GM20431 (cell line): Measurements from ENCODE around the gene UBXN4.

Source experiments
- in situ Hi-C: fragments of 300-500 bp; cut with MseI, MboI; formaldehyde crosslinking; loops from one replicate; pipeline ENCODE4 v1.15.0; 2020; ENCODE audit warnings: low sequenced_read_pairs; ENCODE audit not compliant: unreplicated experiment

UBXN4 gene

DNA sequence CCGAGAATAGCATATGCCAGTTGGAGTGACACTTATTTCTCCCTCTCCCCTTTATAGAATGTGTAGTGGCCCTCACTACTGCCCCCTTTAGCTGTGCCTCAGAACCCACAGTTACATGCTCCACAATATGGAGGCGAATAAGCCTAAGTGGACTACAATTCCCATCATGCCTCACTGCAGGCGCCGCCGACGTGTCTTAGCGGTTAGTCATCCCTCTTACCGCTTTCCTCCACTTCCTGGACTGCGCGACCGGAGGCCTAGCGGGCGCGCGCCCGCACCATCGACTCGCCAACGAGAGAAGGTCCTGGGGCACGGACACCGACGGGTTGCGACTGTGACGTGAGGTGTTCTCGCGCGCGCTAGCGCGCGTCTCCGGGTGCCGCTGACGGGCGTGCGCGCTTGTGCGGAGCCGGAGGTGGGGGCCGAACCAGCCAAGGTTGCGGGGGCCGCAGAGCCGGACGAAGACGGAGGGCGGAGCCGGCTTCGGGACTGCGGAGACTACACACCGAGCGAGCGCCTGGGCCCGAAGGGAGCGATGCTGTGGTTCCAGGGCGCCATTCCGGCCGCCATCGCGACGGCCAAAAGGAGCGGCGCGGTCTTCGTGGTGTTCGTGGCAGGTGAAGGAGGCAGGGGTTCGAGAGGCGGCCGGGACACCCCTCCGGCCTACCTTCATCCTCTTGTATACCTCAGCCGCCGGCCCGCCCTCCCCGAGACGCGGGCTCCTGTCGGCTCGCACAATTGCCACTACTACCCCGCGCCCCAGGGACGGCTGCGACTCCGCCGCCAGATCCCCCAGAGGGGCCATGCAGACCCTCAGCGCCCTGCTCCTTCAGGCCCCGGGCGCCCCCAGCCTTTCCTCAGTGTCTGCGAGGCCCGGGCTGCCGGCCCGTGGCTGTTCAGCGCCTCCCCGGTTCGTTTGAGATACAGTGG, at the start of gene UBXN4:
UBXN4 (plus strand) TSS at position 461 of the 930 bp plus-strand sequence; CDS start at position 536, 75 bp downstream.
- in situ Hi-C loops, result no loop called here

DNA sequence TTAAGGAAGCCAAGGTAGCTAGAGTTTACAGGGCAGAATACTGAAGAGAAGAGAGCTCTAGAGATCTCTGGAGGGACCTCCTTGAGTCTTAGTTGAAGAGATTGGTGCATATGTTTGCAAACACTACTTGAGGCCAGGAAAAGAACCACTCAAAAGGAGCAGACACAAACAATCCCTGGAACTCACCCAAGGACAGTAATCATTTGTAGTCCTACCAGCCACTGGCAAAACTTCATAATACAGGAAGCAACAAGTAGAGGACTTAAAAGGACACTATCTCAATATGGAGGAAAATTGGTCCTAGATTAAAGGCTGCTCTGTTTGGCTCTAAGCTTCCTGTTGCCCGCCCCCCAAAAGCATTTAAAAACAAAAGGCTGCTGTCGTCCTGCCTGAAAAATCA, 46.9 kb upstream of the UBXN4 start:
- in situ Hi-C loops, result no loop called here

DNA sequence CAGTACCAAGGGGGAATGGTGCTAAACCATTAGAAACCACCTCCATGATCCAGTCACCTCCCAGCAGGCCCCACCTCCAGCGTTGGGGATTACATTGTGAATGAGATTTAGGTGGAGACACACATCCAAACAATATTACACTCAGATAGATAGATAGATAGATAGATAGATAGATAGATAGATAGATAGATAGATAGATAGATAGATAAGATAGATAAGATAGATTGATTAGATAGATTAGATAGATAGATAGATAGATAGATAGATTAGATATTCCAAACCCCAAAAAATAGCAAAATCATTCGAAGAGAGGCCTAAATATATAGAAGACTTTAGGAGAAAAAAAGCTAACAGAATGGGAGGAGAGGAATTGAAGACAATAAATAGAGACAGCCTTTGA, 42.8 kb upstream of the UBXN4 start:
- in situ Hi-C loops, result no loop called here

GRCh38 chr2:135701442-135701841, 40.2 kb upstream of the UBXN4 start:
- in situ Hi-C loops, result loop anchor here (25.0 kb wide), 2 partner anchors 239 to 689 kb away; no protein-coding TSS in a partner anchor

DNA sequence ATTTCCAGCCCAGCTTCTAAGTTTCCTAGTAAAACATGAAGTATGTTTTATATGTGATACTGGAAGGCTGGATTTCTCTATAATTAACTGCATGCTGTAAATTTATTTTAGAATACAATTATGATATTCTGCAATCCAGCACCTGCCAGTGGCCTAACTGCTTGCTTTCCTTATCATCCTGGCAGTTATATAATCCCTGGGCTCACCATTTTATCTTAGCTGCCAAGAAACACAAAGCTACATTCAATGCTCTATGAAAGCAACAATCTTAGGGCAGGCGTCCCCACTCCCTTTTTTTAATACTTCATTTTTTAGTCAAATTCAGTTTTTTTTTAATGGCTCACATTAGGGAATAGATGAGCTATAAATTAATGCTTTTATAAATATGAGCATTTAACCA, 38.4 kb upstream of the UBXN4 start:
- in situ Hi-C loops, result loop anchor here (25.0 kb wide), 2 partner anchors 241 to 691 kb away; no protein-coding TSS in a partner anchor

- in situ Hi-C loops, result loop anchor here (25.0 kb wide), 2 partner anchors 242 to 692 kb away; no protein-coding TSS in a partner anchor
These were observed 37.6 kb upstream of the UBXN4 start for GRCh38 chr2:135704075-135704474.

DNA sequence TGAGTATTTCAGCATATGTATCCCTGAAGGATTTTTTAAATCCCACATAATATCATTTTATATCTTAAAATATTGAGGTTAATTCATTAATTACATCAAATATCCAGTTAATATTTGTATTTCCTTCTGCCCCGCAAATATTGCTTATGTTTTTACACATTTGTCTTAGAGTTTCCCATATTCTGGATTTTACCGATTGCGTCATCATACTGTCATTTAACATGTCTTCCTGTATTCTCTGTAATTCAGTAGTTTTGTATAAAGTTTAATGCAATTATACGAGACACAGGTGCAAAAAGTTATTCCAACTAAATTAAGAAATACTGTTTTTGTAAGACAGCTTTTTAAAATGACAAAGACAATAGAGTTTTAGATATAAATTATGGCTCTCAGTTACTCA, 33.5 kb upstream of the UBXN4 start:
- in situ Hi-C loops, result loop anchor here (25.0 kb wide), 2 partner anchors 246 to 696 kb away; no protein-coding TSS in a partner anchor

- in situ Hi-C loops, result loop anchor here (25.0 kb wide), 2 partner anchors 248 to 698 kb away; no protein-coding TSS in a partner anchor
These were observed 31.7 kb upstream of the UBXN4 start for GRCh38 chr2:135709992-135710391.

DNA sequence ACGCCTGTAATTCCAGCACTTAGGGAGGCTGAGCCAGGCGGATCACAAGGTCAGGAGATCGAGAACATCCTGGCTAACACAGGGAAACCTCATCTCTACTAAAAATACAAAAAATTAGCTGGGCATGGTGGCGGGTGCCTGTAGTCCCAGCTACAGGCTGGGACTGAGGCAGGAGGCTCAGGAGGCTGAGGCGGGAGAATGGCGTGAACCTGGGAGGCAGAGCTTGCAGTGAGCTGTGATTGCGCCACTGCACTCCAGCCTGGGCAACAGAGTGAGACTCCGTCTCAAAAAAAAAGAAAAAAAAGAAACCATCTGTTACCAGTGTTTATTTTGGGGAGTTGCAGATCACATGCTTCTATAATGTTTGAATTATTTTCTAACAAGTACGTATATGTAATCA, 26.6 kb upstream of the UBXN4 start:
- in situ Hi-C loops, result loop anchor here (25.0 kb wide), 2 partner anchors 253 to 703 kb away; no protein-coding TSS in a partner anchor

DNA sequence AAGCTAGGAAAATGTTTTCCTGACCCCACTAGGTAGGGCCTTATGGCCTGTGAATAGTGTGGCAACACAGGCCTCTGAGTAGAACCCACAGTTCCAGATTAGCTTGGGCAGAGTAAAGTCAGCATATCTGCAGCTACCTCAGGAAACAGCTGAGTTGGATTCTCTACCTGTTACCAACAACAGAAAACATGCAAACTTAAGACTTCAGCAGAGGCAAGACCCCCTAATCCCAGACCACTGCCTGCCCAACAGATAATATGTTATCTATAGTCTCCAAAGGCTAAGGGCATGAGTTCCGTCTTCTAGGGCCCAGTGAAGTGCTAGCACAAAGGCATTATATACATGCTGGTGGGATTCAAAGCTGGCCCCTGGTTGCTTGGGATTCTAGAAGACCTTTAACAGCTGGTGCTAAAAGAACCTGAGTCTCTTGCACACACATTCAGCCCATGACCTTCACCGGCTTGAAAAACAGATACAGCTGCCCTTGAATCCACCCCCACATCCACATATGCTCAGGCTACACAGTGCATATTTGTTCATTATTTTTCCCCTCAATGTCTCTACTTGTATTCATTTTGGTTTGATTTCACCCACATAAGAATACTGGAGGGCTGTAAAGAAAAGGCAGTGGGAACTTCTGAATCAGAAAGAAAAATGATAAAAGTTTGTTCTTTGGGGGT, 13.5 kb upstream of the UBXN4 start:
- in situ Hi-C loops, result no loop called here

GRCh38 chr2:135732561-135732960, 9.1 kb upstream of the UBXN4 start:
- in situ Hi-C loops, result no loop called here

- in situ Hi-C loops, result no loop called here
These were observed 8.6 kb upstream of the UBXN4 start for GRCh38 chr2:135733045-135733444.

DNA sequence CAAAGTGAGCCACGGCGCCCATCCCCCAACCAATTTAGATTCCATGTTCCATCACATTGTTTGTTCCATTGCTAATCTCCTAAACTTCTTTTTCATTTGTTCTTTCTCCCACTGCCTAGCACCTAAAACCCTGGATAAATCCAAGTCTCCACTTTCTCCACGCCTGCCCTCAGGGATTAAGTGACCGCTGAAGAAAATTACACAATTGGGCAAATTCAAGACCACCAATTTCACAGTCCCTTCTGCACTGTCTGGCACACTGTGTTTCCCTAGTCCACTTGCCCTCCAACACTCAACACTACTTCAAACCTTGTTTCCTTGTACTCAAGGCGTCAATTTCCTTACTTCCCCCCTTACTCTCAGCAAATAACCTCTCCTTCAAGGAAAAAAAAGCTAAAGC, 5.1 kb upstream of the UBXN4 start:
- in situ Hi-C loops, result no loop called here

GRCh38 chr2:135740206-135740605, 1.4 kb upstream of the UBXN4 start:
- in situ Hi-C loops, result no loop called here

DNA sequence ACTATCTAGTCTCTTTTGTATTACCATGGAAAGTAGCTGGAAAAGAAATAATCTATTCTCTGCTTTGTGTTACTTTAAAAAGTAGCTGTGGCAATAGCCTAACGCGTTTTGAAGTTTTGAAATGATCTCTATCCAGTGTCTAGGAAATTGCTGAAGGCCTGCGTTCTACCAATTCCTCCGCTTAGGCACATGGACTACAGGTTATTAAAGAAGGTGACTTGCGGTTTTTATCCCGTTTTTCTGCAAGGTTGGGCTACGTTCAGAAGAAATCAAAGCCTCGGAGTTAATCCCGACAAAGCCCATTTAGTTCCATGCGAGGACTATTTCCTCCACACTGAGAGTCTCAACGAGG, 636 bp upstream of the UBXN4 start:
- in situ Hi-C loops, result no loop called here

DNA sequence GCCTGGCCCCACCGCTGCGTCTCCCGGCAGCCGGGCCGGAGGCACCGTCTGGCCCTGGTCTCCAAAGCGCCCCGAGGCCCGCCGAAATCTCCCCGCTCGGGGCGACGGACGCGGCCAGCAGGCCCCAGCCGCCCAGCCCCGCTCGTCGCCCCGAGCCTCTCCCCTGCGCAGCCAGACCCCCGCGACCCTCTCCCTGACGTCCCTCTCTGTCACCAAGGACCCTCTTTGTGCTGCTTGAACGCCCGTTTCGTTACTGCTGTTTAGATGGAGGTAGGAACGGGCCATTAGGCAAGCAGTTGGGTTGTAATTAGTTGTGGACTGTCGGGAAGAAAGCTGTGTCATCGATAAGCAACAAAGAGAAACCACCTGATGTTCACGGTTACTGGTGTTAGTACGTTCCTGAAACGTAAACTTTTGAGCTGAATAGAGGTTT, 686 bp downstream of the UBXN4 start:
- in situ Hi-C loops, result no loop called here

- in situ Hi-C loops, result no loop called here
These were observed 2.2 kb downstream of the UBXN4 start for GRCh38 chr2:135743860-135744259.

DNA sequence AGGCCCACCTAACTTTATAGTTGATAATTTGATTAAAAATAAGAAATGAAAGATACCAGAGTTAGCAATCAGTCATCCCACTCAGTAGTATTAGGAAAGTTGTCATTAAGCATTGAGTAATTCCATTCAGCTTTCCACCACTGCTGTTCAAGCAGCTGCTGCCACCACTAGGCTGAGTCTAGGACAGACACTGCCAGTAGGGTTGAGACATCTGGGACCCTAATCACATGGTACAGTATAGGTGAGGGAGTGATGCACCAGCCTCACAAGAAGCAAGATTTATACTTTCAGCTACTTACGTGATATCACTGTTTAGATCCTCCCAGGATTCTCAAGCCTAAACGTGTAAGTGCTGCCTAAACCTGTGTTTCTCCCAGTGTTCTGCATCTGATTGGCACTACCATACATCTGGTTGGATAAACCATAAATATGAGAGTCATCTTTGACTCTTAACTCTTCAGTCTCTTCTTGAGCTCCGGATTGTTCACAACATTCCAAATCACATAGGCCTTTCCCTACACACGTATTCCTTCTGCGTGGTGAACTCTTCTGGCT, 3.2 kb downstream of the UBXN4 start:
- in situ Hi-C loops, result no loop called here

GRCh38 chr2:135745545-135745944, 3.9 kb downstream of the UBXN4 start:
- in situ Hi-C loops, result no loop called here

- in situ Hi-C loops, result no loop called here
These were observed 13.9 kb downstream of the UBXN4 start for GRCh38 chr2:135755573-135755972.

DNA sequence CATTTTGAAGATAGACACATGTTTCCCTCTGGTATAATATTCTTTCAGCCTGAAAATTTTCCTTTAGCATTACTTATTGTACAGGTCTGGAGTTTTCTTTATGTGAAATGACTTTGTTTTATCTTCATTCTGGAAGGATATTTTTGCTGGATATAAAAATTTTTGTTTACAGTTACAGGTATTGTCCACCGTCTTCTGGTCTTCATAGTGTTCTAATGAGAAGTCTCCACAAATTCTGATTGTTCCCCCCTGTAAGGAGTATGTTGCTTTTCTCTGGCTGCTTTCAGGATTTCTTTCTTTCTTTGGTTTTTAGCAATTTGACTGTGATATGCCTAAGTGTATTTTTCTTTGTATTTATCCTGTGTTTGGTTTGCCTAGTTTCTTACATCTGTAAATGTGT, 15.0 kb downstream of the UBXN4 start:
- in situ Hi-C loops, result no loop called here
